Measurements from ENCODE around the gene BTNL2.
A peak's percentile ranks its signal among the peaks of the same experiment; 100 is the strongest.

The BTNL2 gene

DNA sequence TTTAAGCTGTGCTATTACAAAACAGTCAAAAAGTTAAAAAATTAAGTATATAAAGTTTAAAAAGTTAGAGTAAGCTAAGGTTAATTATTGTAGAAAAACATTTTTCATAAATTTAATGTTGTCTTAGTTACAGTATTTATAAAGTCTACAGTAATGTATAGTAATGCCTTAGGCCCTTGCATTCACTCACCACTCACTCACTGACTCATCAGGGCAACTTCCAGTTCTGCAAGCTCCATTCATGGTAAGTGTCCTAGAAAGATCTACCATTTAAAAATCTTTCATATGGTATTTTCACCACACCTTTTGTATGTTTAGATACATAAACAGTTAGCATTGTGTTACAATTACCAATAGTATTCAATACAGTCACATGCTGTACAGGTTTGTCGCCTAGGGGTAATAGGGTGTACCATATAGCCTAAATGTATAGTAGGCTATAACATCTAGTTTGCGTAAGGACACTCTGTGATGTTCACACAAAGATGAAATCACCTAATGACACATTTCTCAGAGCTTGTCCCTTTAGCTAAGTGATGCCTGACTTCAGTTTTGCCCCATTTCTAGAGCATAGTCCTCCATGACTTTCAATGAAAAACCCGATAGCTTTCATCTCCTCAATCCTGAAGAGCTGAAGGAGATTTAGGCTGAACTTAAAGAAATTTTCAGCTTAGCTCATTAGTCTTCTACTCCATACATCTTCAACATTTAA, 17.8 kb upstream of the BTNL2 start:
- DNase-seq (ENCODE audit: low spot score) = peak; percentile 17
- TF ChIP-seq, protein P1, sequence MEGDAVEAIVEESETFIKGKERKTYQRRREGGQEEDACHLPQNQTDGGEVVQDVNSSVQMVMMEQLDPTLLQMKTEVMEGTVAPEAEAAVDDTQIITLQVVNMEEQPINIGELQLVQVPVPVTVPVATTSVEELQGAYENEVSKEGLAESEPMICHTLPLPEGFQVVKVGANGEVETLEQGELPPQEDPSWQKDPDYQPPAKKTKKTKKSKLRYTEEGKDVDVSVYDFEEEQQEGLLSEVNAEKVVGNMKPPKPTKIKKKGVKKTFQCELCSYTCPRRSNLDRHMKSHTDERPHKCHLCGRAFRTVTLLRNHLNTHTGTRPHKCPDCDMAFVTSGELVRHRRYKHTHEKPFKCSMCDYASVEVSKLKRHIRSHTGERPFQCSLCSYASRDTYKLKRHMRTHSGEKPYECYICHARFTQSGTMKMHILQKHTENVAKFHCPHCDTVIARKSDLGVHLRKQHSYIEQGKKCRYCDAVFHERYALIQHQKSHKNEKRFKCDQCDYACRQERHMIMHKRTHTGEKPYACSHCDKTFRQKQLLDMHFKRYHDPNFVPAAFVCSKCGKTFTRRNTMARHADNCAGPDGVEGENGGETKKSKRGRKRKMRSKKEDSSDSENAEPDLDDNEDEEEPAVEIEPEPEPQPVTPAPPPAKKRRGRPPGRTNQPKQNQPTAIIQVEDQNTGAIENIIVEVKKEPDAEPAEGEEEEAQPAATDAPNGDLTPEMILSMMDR (conservative IDR thresholded peaks at IDR 0.05; ENCODE audit: low read depth) = no peak
- no peak overlapping the region for H3K27ac ChIP-seq
- POLR2A ChIA-PET (ENCODE audit: low non-redundant PET) = interaction anchor here (0.5 kb wide), 1 partner anchor 31 kb away, joined by 3 read pairs; no protein-coding TSS in a partner anchor
- CTCF ChIA-PET = interaction anchor here (1.2 kb wide), 1 partner anchor 272 kb away, joined by 3 read pairs; no protein-coding TSS in a partner anchor

DNA sequence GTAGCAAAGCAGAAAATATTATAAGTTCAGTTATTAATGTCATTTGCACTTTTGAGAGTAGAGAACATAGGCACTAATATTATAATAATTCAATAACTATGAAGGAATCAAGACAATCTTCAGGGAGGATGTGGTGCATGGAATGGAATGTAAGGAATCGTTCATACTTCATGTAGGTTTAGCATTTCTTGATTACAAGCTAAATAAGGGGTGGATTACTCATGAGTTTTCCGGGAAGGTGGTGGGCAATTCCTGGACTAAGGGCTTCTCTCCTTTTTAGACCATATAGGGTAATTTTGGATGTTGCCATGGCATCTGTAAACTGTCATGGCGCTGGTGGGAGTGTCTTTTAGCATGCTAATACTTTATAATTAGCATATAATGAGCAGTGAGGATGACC, 9.1 kb upstream of the BTNL2 start:
- no peak overlapping the region for H3K27ac ChIP-seq
- ChIA-PET POLR2A (ENCODE audit: low non-redundant PET) (no interaction called here), CTCF (interaction anchor here (0.7 to 1.0 kb wide), 2 partner anchors 11 to 44 kb away, joined by 3 read pairs; no protein-coding TSS in a partner anchor)
- TF ChIP-seq, protein P1 (conservative IDR thresholded peaks at IDR 0.05; ENCODE audit: low read depth) = no peak
- no peak for DNase-seq (ENCODE audit: low spot score)

DNA sequence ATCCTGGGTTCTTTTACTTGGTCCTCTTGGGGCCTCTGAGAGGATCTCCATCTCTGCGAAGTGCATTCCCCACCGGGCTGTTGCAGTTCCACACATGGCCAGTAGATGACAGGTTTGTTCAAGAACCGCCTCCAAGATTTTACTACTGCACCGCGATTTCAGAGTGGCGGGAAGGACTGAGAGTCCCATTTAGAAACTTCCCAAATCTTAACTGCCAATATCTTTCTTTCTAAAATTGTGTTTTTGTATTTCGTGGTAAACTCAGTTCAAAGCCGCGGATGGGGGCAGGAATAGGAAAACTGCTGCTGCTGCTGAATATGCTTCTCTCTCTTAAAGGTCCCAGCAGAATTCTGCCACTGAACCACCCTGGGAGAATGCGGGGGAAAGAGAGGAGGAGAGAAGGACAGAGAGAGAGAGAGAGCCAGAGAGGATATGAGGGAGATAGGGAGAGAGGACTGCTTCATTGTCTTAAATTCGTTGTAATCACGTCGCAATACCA, 8.6 kb upstream of the BTNL2 start:
- CTCF ChIA-PET = interaction anchor here (1.0 to 1.5 kb wide), 2 partner anchors 9 to 285 kb away, joined by 3 to 5 read pairs; no protein-coding TSS in a partner anchor

DNA sequence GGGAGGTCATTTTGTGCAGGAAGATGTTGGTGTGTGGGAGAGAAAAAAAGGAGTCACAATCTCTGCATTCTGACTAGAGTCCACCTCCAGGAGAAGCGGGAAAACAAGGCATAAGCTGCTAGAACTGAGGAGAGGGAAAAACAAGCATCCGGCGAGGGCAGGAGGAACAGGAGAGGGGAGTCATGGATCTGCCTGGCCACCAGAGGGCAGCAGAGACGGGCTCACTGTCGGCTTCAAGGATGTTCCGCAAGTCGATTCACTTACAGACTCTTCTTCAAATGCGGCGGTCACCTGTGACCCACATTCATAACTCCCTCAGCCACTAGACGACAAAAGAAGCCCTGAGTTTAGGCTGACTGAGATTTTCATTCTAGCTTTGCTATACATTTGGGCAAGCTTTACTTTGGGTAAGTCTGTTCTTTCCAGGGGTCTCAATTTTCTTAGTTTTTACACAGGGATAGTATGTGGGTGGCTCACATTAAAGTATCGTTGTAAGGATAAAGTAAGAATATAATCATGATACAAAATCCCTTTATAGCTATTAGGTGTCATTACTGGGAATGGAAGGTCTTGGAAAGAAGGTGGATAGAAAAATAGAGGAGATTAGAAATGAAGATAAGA, 6.6 kb upstream of the BTNL2 start:
- CTCF ChIA-PET = interaction anchor here (0.5 to 2.0 kb wide), 13 partner anchors 11 to 1042 kb away, joined by 3 to 12 read pairs (median 3); no protein-coding TSS in a partner anchor
- H3K27ac ChIP-seq = no peak overlapping the region
- DNase-seq (ENCODE audit: low spot score) = peak; percentile 67
- POLR2A ChIA-PET (ENCODE audit: low non-redundant PET) = interaction anchor here (0.6 kb wide), 1 partner anchor 324 kb away, joined by 4 read pairs; no protein-coding TSS in a partner anchor
- TF ChIP-seq, protein P1 (conservative IDR thresholded peaks at IDR 0.05; ENCODE audit: low read depth) = peak; percentile 92

More for the DNA sequence above, 8.6 kb upstream of the BTNL2 start:
- TF ChIP-seq, protein P1 (conservative IDR thresholded peaks at IDR 0.05; ENCODE audit: low read depth) = peak; percentile 98
- POLR2A ChIA-PET (ENCODE audit: low non-redundant PET) = no interaction called here
- peak; percentile 55 for DNase-seq (ENCODE audit: low spot score)
- no peak overlapping the region for H3K27ac ChIP-seq

DNA sequence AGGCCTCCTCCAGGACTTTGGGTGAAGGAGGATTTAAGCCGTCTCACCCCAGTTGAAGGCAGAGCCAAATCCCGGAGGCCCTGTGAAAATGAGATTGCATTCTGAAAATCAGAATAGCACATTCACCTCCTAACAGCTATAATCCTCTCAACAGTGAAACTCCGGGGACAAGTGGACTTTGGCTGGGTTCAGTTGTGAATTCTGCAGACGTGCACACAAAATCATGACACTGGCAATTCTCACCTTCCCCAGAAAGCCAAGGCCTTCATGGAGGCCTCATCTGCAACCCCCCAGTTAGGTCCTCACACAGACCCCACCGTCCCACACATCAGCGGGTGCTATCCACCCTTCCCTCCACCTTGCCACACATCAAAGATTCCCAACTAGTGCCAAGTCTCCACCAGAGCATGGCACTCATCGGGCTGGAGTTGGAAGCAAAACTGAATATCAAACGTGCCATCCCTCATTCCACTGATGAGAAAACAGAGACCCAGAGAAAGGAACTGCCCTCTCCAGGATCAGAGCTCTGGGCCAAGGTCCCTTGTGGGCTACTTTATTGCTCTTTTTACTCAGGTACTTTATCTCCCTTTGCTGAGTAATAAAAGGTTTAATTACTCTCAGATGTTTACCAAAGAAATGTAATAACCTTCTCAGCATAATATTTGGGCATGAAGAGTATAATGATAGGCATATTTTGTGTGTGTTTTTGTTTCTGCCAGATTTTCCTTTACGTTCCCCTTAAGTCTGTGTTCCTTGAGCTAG, 4.8 kb upstream of the BTNL2 start:
- no peak overlapping the region for H3K27ac ChIP-seq
- ChIA-PET POLR2A (ENCODE audit: low non-redundant PET) (no interaction called here), CTCF (no interaction called here)
- TF ChIP-seq, protein P1 (conservative IDR thresholded peaks at IDR 0.05; ENCODE audit: low read depth) = no peak
- no peak for DNase-seq (ENCODE audit: low spot score)

DNA sequence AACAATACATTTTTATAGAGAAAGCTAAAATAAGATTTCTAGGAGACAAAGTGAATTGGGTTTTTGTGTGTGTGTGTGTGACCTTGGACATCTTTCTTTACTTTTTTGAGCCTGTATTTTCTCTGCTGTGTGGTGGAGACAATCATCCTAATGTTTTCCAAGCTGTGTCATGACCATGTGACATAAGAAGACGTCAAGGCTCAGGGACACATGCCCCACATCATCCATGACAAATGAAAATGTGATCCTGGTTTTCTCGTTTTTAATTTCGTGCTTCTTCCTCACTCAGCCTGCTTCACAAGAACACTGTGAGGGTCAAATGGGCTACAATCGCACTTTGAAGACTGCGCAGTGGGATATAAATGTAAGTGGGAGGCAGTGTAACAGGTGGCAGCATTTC, 3.9 kb upstream of the BTNL2 start:
- ChIA-PET POLR2A (ENCODE audit: low non-redundant PET) (no interaction called here), CTCF (interaction anchor here (1.0 kb wide), 1 partner anchor 457 kb away, joined by 5 read pairs; no protein-coding TSS in a partner anchor)
- no peak for DNase-seq (ENCODE audit: low spot score)
- H3K27ac ChIP-seq = no peak overlapping the region
- TF ChIP-seq, protein P1 (conservative IDR thresholded peaks at IDR 0.05; ENCODE audit: low read depth) = no peak
